Effector memory CD4-positive, alpha-beta T cell (primary cell): ENCODE data around the gene BTBD9.

Experiments
- DNase-seq, 3 donors: peaks; one replicate each; pipeline ENCODE4 v3.0.0-alpha.2; 2020
- H3K27ac ChIP-seq: 2 replicates; pipeline ENCODE4 v1.7.0; 2013; ENCODE audit warnings: mild to moderate bottlenecking, low read length, moderate library complexity; ENCODE audit not compliant: insufficient read depth, poor library complexity, severe bottlenecking
- H3K27me3 ChIP-seq: replicated peaks from 2 replicates; pipeline ENCODE4 v1.7.0; 2013; ENCODE audit warnings: mild to moderate bottlenecking, low read length; ENCODE audit not compliant: insufficient read depth, control insufficient read depth, poor library complexity, severe bottlenecking
- H3K36me3 ChIP-seq: 2 replicates; pipeline ENCODE4 v1.7.0; 2013; ENCODE audit warnings: mild to moderate bottlenecking, low read length, moderate library complexity; ENCODE audit not compliant: control insufficient read depth, insufficient read depth
- H3K4me1 ChIP-seq: 2 replicates; pipeline ENCODE4 v1.7.0; 2013; ENCODE audit warnings: low read length, mild to moderate bottlenecking; ENCODE audit not compliant: control insufficient read depth, insufficient read depth, poor library complexity, severe bottlenecking
- H3K4me3 ChIP-seq: 2 replicates; pipeline ENCODE4 v1.7.0; 2013; ENCODE audit warnings: low read length, low read depth, mild to moderate bottlenecking; ENCODE audit not compliant: insufficient read depth, poor library complexity, severe bottlenecking
- H3K9me3 ChIP-seq: 2 replicates; pipeline ENCODE4 v1.7.0; 2013; ENCODE audit warnings: mild to moderate bottlenecking, low read length, moderate library complexity; ENCODE audit not compliant: control insufficient read depth

The BTBD9 gene

GRCh38 chr6:38599966-38600550, 39.7 kb downstream of the BTBD9 start:
- Histone ChIP-seq H3K9me3 (no peaks in the 10 kb centered on the region), H3K36me3 (no peaks in the 10 kb centered on the region), H3K4me1 (no peaks in the 10 kb centered on the region), H3K4me3 (no peak overlapping the region), H3K27ac (no peak overlapping the region), H3K27me3 (no peaks in the 10 kb centered on the region)
- DNase-seq: no peak

DNA sequence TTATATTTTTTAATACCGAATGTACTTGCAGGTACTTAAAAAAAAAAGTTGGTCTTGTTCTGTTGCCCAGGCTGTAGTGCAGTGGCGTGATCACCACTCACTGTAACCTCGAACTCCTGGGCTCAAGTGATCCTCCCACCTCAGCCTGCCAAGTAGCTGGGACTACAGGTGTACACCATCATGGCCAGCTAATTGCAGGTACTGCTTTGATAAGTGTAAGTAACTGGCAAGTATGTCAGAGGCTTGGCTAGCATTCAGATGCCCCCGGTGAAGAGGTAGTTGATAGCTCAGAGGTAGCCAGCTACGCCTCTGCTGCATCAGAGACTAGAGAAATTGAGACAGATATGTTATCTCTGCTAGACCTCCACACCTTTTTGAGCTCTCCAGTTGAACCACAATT, 40.5 kb downstream of the BTBD9 start:
- H3K27me3 ChIP-seq: no peaks in the 10 kb centered on the region
- H3K9me3 ChIP-seq: no peaks in the 10 kb centered on the region
- H3K36me3 ChIP-seq: no peaks in the 10 kb centered on the region
- DNase-seq: no peak
- no peak overlapping the region for H3K4me3 ChIP-seq
- no peaks in the 10 kb centered on the region for H3K4me1 ChIP-seq
- H3K27ac ChIP-seq: no peak overlapping the region

GRCh38 chr6:38593998-38594665, 45.6 kb downstream of the BTBD9 start:
- no peak overlapping the region for H3K27ac ChIP-seq
- DNase-seq: no peak
- H3K36me3 ChIP-seq: peaks cover 13% of the 10 kb centered on the region
- no peaks in the 10 kb centered on the region for H3K9me3 ChIP-seq
- no peak overlapping the region for H3K4me3 ChIP-seq
- H3K27me3 ChIP-seq: no peaks in the 10 kb centered on the region
- no peaks in the 10 kb centered on the region for H3K4me1 ChIP-seq

GRCh38 chr6:38593409-38593808, 46.3 kb downstream of the BTBD9 start:
- Histone ChIP-seq H3K36me3 (peaks cover 13% of the 10 kb centered on the region), H3K27ac (no peak overlapping the region), H3K27me3 (no peaks in the 10 kb centered on the region), H3K9me3 (no peaks in the 10 kb centered on the region), H3K4me1 (no peaks in the 10 kb centered on the region), H3K4me3 (no peak overlapping the region)
- no peak for DNase-seq

- H3K4me3 ChIP-seq: no peak overlapping the region
- H3K27me3 ChIP-seq: no peaks in the 10 kb centered on the region
- DNase-seq: no peak
- H3K27ac ChIP-seq: no peak overlapping the region
- H3K36me3 ChIP-seq: peaks cover 13% of the 10 kb centered on the region
- H3K9me3 ChIP-seq: no peaks in the 10 kb centered on the region
- H3K4me1 ChIP-seq: no peaks in the 10 kb centered on the region
Measured at GRCh38 chr6:38591439-38591838, 48.3 kb downstream of the BTBD9 start.

- no peak for DNase-seq
- H3K27me3 ChIP-seq: no peaks in the 10 kb centered on the region
- no peak overlapping the region for H3K4me3 ChIP-seq
- no peaks in the 10 kb centered on the region for H3K9me3 ChIP-seq
- no peaks in the 10 kb centered on the region for H3K4me1 ChIP-seq
- peaks cover 17% of the 10 kb centered on the region for H3K36me3 ChIP-seq
- H3K27ac ChIP-seq: no peak overlapping the region
Measured at GRCh38 chr6:38589367-38589720, 50.4 kb downstream of the BTBD9 start.

GRCh38 chr6:38588631-38589366, 50.9 kb downstream of the BTBD9 start:
- Histone ChIP-seq H3K27ac (no peak overlapping the region), H3K9me3 (no peaks in the 10 kb centered on the region), H3K27me3 (no peaks in the 10 kb centered on the region), H3K4me3 (no peak overlapping the region), H3K36me3 (peaks cover 13% of the 10 kb centered on the region), H3K4me1 (no peaks in the 10 kb centered on the region)
- no peak for DNase-seq

- Histone ChIP-seq H3K4me3 (no peak overlapping the region), H3K27me3 (no peaks in the 10 kb centered on the region), H3K36me3 (peaks cover 7% of the 10 kb centered on the region), H3K4me1 (no peaks in the 10 kb centered on the region), H3K9me3 (no peaks in the 10 kb centered on the region), H3K27ac (no peak overlapping the region)
- DNase-seq: no peak
Measured at GRCh38 chr6:38587766-38588362, 51.9 kb downstream of the BTBD9 start.

GRCh38 chr6:38586992-38587391, 52.7 kb downstream of the BTBD9 start:
- DNase-seq: no peak
- H3K27ac ChIP-seq: no peak overlapping the region
- H3K27me3 ChIP-seq: no peaks in the 10 kb centered on the region
- no peaks in the 10 kb centered on the region for H3K4me1 ChIP-seq
- H3K36me3 ChIP-seq: peaks cover 4% of the 10 kb centered on the region
- H3K9me3 ChIP-seq: no peaks in the 10 kb centered on the region
- no peak overlapping the region for H3K4me3 ChIP-seq

DNA sequence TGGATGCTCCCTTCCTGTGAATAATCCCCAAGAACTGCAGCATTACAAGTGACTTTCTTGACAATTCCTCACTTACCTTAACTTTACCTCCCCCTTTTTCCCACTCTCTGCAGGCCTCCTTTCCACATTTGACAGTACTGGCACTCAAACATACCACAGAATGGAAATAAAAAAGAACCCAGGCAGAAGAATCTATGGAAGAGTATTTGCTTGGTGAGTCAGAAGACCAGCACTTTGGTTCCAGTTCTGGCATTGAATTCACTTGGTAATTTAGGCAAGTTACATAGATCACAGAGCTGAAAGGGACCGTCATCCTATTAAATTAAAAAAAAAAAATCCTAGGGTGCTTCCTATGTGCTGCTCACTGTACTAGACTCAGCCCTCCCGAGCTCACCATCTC, 55.0 kb downstream of the BTBD9 start:
- Histone ChIP-seq H3K9me3 (no peaks in the 10 kb centered on the region), H3K27me3 (no peaks in the 10 kb centered on the region), H3K27ac (no peak overlapping the region), H3K4me1 (no peaks in the 10 kb centered on the region), H3K4me3 (no peak overlapping the region), H3K36me3 (peaks cover 4% of the 10 kb centered on the region)
- no peak for DNase-seq
